D721Med (cell line): ENCODE data around the gene IFT172.

ENCODE experiments used
- DNase-seq: peaks from one replicate; pipeline ENCODE4 v3.0.0; 2011; ENCODE audit warnings: low spot score; ENCODE audit not compliant: insufficient read length
- FAIRE-seq: peaks from 2 replicates; lab custom pipeline; 2011; peaks lifted over from hg19 to GRCh38; lab: Jason Lieb, UNC
- TF ChIP-seq, protein P1 (sequence below): IDR thresholded peaks from 2 replicates; pipeline ENCODE4 v1.5.1; 2012; ENCODE audit warnings: mild to moderate bottlenecking, control low read depth; ENCODE audit not compliant: insufficient read depth; ENCODE audit errors: missing control alignments

IFT172 gene

DNA sequence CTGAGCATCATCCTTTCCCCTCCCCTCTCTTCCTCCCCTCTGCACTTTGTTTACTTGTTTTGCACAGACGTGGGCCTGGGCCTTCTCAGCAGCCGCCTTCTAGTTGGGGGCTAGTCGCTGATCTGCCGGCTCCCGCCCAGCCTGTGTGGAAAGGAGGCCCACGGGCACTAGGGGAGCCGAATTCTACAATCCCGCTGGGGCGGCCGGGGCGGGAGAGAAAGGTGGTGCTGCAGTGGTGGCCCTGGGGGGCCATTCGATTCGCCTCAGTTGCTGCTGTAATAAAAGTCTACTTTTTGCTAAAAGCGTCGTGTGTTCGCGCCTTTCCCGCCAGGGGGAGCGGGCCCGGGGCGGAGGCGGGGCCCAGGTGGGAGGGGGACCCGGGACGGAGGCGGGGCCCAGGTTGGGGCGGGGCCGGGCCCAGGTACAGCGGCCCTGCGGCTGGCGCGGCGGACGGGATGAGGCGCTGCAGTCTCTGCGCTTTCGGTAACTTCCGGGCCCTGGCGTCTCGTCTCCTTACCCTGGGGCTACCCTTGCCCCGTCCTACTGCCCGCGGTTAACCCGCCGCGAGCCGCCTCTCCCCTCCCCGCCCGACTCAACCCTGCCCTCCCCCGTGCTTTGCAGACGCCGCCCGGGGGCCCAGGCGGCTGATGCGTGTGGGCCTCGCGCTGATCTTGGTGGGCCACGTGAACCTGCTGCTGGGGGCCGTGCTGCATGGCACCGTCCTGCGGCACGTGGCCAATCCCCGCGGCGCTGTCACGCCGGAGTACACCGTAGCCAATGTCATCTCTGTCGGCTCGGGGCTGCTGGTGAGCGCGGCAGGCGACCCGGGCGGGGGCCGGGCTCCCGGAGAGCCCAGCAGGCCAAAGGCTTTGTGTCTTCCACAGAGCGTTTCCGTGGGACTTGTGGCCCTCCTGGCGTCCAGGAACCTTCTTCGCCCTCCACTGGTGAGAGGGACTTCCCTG lies 47.3 kb downstream of the IFT172 start, which contains the start of gene KRTCAP3:
Gene KRTCAP3 (plus strand): TSS at position 424 of the 962 bp plus-strand sequence. CDS start 32 bp downstream, at position 456.
- no peak for DNase-seq
- no peak for FAIRE-seq
- TF ChIP-seq, protein P1, sequence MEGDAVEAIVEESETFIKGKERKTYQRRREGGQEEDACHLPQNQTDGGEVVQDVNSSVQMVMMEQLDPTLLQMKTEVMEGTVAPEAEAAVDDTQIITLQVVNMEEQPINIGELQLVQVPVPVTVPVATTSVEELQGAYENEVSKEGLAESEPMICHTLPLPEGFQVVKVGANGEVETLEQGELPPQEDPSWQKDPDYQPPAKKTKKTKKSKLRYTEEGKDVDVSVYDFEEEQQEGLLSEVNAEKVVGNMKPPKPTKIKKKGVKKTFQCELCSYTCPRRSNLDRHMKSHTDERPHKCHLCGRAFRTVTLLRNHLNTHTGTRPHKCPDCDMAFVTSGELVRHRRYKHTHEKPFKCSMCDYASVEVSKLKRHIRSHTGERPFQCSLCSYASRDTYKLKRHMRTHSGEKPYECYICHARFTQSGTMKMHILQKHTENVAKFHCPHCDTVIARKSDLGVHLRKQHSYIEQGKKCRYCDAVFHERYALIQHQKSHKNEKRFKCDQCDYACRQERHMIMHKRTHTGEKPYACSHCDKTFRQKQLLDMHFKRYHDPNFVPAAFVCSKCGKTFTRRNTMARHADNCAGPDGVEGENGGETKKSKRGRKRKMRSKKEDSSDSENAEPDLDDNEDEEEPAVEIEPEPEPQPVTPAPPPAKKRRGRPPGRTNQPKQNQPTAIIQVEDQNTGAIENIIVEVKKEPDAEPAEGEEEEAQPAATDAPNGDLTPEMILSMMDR: no peak

DNA sequence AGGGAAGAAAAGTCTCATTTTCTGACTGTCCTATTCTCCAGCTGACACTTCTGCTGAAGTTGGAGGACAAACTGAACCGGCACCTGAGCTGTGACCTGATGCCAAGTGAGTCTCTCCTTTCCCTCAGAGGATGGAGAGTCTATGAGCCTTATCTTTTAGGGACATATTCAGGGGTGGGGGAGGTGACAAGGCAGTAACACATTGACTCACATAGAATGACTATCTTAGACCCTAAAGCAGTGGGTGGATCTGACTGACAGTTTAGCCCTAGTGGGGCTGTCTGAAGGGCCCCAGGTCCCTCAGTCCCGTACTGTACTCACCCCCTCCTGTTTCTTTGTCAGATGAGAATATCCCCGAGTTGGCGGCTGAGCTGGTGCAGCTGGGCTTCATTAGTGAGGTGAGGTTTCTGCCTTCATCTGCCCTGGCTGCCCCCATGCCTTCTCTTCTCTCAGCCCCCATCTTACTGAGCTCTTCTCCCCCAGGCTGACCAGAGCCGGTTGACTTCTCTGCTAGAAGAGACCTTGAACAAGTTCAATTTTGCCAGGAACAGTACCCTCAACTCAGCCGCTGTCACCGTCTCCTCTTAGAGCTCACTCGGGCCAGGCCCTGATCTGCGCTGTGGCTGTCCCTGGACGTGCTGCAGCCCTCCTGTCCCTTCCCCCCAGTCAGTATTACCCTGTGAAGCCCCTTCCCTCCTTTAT lies 48.2 kb downstream of the IFT172 start:
- FAIRE-seq (no peak), DNase-seq (no peak)
- TF ChIP-seq, protein P1: no peak

DNA sequence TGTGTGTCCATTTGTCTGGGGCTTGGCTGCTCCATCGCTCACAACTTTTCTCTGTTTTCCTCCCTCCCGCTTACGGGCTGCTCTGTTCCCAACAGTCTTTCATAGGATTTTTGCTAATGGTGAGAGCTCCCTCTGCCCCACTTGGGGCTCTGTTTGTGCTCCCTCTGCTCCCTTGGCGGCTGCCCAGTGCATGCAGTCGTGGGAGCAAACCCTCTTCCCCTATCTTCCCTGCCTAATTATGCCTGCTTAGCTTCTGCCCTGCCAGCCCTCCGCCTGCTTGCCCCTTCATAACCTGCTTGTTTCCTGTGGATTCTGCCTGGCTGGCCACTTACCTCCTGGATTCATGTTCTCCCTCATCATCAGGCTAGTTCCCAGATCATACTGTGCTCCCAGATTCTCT lies 53.9 kb downstream of the IFT172 start:
- FAIRE-seq: no peak
- no peak for DNase-seq
- TF ChIP-seq, protein P1: no peak

DNA sequence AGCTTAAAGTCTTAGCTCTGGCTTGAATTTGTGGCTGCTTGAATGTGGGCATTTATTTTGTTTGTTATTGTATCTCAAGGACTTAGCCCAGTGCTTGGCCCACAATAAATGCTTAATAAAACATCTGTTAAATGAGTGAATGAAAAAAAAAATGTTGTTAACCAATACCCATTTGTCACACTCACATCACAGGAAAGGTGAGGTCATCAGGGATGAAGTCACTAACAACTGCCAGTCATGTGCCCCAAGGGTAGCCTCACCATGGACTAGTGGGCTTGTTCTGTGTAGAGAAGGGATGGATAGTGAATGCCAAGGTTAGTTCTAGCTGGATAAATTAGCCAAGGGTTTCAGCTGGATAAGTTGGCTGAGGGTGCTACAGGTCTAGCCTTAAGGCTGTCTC lies 58.1 kb downstream of the IFT172 start:
- no peak for DNase-seq
- TF ChIP-seq, protein P1: no peak
- no peak for FAIRE-seq

DNA sequence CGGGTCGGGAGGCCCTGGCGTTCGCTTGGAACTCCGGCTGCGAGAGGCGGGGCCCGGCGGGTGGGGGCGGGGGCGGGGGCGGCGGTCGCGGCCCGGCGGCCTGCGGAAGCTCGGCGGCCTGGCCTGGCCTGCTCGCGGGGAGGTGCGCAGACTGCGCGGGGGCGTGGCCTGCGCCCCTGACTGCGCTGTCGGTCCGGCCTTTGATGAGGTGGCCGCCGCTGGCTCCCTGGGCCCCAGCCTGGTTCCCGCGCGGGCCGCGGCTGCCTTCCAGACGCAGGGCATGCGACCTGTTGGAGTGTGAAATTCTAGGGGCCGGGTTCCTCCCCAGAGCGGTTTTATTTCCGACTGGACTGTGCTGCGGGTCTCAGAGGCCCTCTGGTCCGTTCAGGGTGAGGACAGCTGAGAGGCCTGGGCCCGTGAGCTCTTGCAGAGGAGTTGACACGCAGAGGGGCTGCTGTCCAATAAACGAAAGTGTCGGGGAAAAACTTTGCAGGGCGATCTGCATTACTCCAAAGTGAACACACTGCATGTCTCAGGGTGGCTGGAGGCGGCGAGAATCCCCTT lies 60.5 kb downstream of the IFT172 start:
- FAIRE-seq (no peak), DNase-seq (no peak)
- TF ChIP-seq, protein P1: no peak

DNA sequence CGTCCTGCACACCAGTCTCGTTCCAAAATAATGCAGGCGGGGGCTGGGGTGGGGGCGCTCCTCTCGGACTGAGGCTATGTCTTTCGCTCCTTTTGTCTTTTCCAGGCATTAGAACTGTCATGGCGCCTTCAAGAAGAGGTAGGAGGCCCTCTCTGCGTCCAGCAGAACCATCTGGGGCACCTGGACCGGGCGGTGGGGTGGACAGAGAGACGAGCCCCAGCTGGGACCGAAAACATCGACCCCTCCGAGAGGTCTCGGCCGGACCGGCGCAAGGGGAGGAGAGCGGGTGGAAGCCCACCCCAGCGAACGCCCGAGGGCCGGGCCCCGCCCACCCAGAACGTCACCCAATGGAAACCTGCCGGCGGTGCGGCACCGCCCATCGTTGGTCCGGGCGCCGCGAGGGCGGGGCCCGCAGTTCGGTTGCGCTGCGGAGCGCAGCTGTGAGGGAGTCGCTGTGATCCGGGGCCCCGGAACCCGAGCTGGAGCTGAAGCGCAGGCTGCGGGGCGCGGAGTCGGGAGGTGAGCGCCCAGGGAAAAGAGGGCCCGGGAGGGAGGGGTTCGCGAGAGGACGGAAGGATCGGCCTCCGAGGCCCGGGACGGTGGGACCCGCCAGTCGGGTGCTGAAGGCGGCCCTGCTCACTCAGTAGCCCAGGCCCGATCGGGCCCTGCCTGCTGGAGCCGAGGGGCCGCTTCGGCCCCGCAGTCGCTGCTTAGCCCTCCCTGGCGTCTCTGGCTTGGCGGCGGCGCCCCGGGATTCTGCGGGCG lies 61.1 kb downstream of the IFT172 start, which contains the start of gene NRBP1:
Gene NRBP1 (plus strand): TSS at position 419 of the 765 bp plus-strand sequence. CDS start 4,643 bp downstream, outside the sequence.
- TF ChIP-seq, protein P1: peak; percentile 18
- peak; percentile 50 for DNase-seq
- no peak for FAIRE-seq
